Skeletal muscle tissue (tissue), 4 donors: ENCODE results near the gene PARP8. TPM values are rescaled to one million over a fixed set of nuclear protein-coding genes. Genes with fewer than 3 reads are reported as not detected.
"Not testable (repeated sequence)": the region's sequence is repeated elsewhere in the genome, so short reads cannot be mapped to it uniquely, and the experiment has no call there.

Experiments
- H3K27ac ChIP-seq: one replicate; pipeline ENCODE4 v1.7.0; 2013; ENCODE audit warnings: mild to moderate bottlenecking, low read depth, low read length, inconsistent platforms
- H3K27me3 ChIP-seq, 3 donors: one replicate each; pipeline ENCODE4 v1.7.0; 2013; ENCODE audit warnings: low read length in 3 of 3; ENCODE audit not compliant: control insufficient read depth in 3 of 3, insufficient read depth in 3 of 3
- H3K36me3 ChIP-seq, 3 donors: one replicate each; pipeline ENCODE4 v1.7.0; 2013; ENCODE audit warnings: low read length in 3 of 3; ENCODE audit not compliant: control insufficient read depth in 3 of 3, insufficient read depth in 3 of 3
- H3K4me1 ChIP-seq, 3 donors: one replicate each; pipeline ENCODE4 v1.7.0; 2013; ENCODE audit warnings: low read length in 3 of 3, mild to moderate bottlenecking in 3 of 3; ENCODE audit not compliant: control insufficient read depth in 3 of 3, insufficient read depth in 3 of 3
- H3K4me3 ChIP-seq, 3 donors: one replicate each; pipeline ENCODE4 v1.7.0; 2013; ENCODE audit warnings: low read length in 3 of 3
- H3K9ac ChIP-seq, 3 donors: one replicate each; pipeline ENCODE4 v1.7.0; 2013; ENCODE audit warnings: low read length in 3 of 3, mild to moderate bottlenecking in 3 of 3, moderate library complexity in 2 of 3, low read depth in 1 of 3
- H3K9me3 ChIP-seq, 3 donors: one replicate each; pipeline ENCODE4 v1.7.0; 2013; ENCODE audit warnings: low read length in 3 of 3; ENCODE audit not compliant: control insufficient read depth in 3 of 3
- total RNA-seq: library from RNA; depleted of rRNA; stranded (reverse); fragments of >200 nt; gene quantifications from one replicate; pipeline ENCODE4 v1.2.3, GENCODE V29; 2014
- donor health status: Osteomylitis.

PARP8 gene
- total RNA-seq, 1 donor from 2014 or later: 12.0 TPM

- Histone ChIP-seq H3K9ac (no peak overlapping the region), H3K27me3 (no peaks in the 10 kb centered on the region), H3K4me1 (no peaks in the 10 kb centered on the region), H3K27ac (no peak overlapping the region), H3K9me3 (no peaks in the 10 kb centered on the region), H3K36me3 (no peaks in the 10 kb centered on the region), H3K4me3 (no peak overlapping the region)
These were observed 99.6 kb downstream of the PARP8 start for GRCh38 chr5:50766042-50766441.

- no peaks in the 10 kb centered on the region for H3K36me3 ChIP-seq
- H3K9ac ChIP-seq: no peak overlapping the region
- H3K4me1 ChIP-seq: no peaks in the 10 kb centered on the region
- no peaks in the 10 kb centered on the region for H3K27me3 ChIP-seq
- H3K9me3 ChIP-seq: no peaks in the 10 kb centered on the region
- H3K4me3 ChIP-seq: no peak overlapping the region
- H3K27ac ChIP-seq: no peak overlapping the region
These were observed 100.0 kb downstream of the PARP8 start for GRCh38 chr5:50766462-50766861.

- Histone ChIP-seq H3K9me3 (no peaks in the 10 kb centered on the region), H3K27ac (no peak overlapping the region), H3K27me3 (no peaks in the 10 kb centered on the region), H3K36me3 (no peaks in the 10 kb centered on the region), H3K4me3 (no peak overlapping the region), H3K4me1 (no peaks in the 10 kb centered on the region), H3K9ac (no peak overlapping the region)
These were observed 100.5 kb downstream of the PARP8 start for GRCh38 chr5:50766967-50767366.

- no peaks in the 10 kb centered on the region for H3K4me1 ChIP-seq
- no peaks in the 10 kb centered on the region for H3K27me3 ChIP-seq
- H3K27ac ChIP-seq: no peak overlapping the region
- no peaks in the 10 kb centered on the region for H3K9me3 ChIP-seq
- H3K36me3 ChIP-seq: no peaks in the 10 kb centered on the region
- no peak overlapping the region for H3K9ac ChIP-seq
- H3K4me3 ChIP-seq: no peak overlapping the region
These were observed 101.2 kb downstream of the PARP8 start for GRCh38 chr5:50767588-50767987.

GRCh38 chr5:50768634-50769033, 102.2 kb downstream of the PARP8 start:
- Histone ChIP-seq H3K27me3 (no peaks in the 10 kb centered on the region), H3K4me3 (no peak overlapping the region), H3K36me3 (no peaks in the 10 kb centered on the region), H3K4me1 (no peaks in the 10 kb centered on the region), H3K27ac (no peak overlapping the region), H3K9ac (no peak overlapping the region), H3K9me3 (peaks cover 0 to 4% (median 0%) of the 10 kb centered on the region in 3 donors)

- H3K4me3 ChIP-seq: no peak overlapping the region
- H3K36me3 ChIP-seq: no peaks in the 10 kb centered on the region
- H3K27ac ChIP-seq: no peak overlapping the region
- no peak overlapping the region for H3K9ac ChIP-seq
- H3K4me1 ChIP-seq: no peaks in the 10 kb centered on the region
- peaks cover 0 to 4% (median 0%) of the 10 kb centered on the region in 3 donors for H3K9me3 ChIP-seq
- H3K27me3 ChIP-seq: no peaks in the 10 kb centered on the region
These were observed 104.0 kb downstream of the PARP8 start for GRCh38 chr5:50770441-50770840.

GRCh38 chr5:50774446-50775175, 108.2 kb downstream of the PARP8 start:
- not testable (repeated sequence) for H3K27me3 ChIP-seq, H3K4me3 ChIP-seq, H3K9me3 ChIP-seq, H3K9ac ChIP-seq, H3K36me3 ChIP-seq, H3K27ac ChIP-seq, H3K4me1 ChIP-seq

- H3K27ac ChIP-seq: no peak overlapping the region
- no peaks in the 10 kb centered on the region for H3K36me3 ChIP-seq
- H3K9ac ChIP-seq: no peak overlapping the region
- no peaks in the 10 kb centered on the region for H3K9me3 ChIP-seq
- H3K4me3 ChIP-seq: no peak overlapping the region
- H3K27me3 ChIP-seq: no peaks in the 10 kb centered on the region
- no peaks in the 10 kb centered on the region for H3K4me1 ChIP-seq
These were observed 119.6 kb downstream of the PARP8 start for GRCh38 chr5:50786073-50786472.

- H3K36me3 ChIP-seq: no peaks in the 10 kb centered on the region
- H3K4me3 ChIP-seq: no peak overlapping the region
- H3K27me3 ChIP-seq: no peaks in the 10 kb centered on the region
- H3K27ac ChIP-seq: no peak overlapping the region
- no peak overlapping the region for H3K9ac ChIP-seq
- H3K4me1 ChIP-seq: no peaks in the 10 kb centered on the region
- peaks cover 0 to 2% (median 0%) of the 10 kb centered on the region in 3 donors for H3K9me3 ChIP-seq
These were observed 125.4 kb downstream of the PARP8 start for GRCh38 chr5:50791813-50792212.

GRCh38 chr5:50792843-50793242, 126.4 kb downstream of the PARP8 start:
- H3K9me3 ChIP-seq: peaks cover 0 to 2% (median 0%) of the 10 kb centered on the region in 3 donors
- no peak overlapping the region for H3K27ac ChIP-seq
- H3K4me1 ChIP-seq: no peaks in the 10 kb centered on the region
- H3K4me3 ChIP-seq: no peak overlapping the region
- no peaks in the 10 kb centered on the region for H3K36me3 ChIP-seq
- H3K9ac ChIP-seq: no peak overlapping the region
- no peaks in the 10 kb centered on the region for H3K27me3 ChIP-seq
